Ammon's horn (tissue), 1 donor: ENCODE data around the gene GALNT9.

Source experiments
- DNase-seq: peaks from one replicate; pipeline ENCODE4 v3.0.0-alpha.2; 2016; ENCODE audit warnings: low spot score

Gene GALNT9

DNA sequence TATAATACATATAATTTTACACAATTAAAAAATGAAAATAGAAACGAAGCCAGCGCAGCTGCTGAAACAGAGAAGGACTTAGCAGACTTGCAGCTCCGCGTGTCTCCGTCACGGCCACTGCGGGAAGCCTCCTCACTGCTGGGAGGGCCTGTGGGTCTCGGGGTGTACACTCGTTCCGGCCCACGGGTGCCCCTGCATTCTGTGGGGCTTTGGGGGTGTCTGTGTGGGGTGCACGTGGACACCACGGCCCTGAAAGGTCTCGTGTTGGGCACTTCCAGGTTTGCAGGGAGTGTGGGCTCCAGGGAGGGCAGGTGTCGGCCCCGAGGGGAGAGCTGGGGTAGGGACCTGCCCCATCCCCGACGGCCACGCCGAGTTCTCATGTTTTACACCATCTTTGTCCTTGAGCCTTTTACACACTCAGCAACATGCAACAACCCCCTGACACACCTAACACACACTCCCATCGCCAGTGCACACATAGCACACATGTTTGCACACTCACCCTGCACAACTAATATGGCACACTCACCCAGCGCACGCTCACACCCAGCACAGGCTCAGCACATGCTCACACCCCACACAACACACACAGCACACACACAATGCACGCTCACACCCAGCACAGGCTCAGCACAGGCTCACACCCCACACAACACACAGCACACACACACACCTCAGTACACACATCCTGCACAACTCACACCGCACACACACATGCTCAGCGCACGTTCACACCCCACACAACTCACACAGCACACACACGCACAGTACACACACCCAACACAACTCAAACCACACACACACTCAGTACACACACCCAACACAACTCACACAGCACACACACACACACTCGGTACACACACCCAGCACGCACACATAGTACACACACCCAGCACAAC lies 148.5 kb downstream of the GALNT9 start:
- DNase-seq: no peak

DNA sequence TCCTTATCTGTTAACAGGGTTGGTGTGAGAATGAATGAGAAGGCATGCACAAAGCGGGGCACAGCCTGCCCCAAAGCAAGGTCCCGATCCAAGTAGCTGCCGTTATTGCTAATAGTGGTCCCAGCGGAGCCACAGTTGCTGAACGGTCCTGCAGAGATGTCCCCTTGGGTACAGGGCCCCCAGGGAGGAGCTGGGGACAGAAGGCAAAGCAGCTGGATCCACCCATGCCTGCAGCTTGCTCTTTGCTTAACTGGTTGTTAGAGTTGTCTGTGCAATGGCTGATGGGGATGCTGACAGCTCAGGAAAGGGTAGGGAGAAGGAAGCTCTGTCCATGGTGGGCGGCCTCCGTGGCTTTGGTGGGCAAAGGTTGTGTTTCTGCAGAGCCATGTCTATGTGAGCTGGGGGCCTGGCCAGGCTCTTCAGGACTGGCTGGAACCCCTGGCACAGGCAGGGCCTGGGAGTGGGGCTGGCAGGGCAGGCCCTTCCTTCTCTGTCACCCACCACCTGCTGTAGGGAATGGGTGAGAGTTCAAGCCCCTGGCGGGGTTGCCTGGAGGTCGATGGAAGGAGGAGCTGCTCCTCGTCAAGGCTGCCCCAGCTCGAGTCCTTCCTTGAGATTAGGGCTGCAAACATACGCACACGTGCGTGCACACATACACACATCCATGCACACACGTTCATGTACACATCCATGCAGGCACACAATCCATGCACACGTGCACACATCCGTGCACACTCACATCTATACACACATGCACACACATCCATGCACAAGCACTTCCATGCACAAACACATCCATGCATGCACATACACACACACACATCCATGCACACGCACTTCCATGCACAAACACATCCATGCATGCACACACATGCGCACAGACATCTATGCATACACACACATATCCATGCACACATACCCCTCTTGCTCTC lies 149.7 kb downstream of the GALNT9 start:
- DNase-seq: no peak

GRCh38 chr12:132178801-132179401 lies 150.5 kb downstream of the GALNT9 start:
- DNase-seq: no peak

DNA sequence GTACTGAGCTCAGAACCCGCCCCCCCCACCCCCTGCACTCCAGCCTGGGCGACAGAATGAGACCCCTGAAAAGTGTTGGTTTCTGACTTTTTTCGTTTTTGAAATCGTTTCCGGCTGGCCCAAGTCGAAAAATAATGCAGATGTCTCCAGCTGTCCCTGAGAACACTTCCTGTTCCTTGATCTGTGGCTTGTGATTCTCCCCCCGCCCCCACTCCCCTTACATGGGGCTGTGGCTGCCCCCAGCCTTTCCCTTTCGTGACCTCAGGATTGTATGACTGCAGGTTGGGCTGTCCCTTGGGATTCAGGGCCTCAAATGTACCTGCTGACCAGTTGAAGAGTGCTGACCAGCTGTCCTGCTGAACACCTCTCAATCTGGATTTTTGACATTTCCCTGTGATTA lies 151.1 kb downstream of the GALNT9 start:
- DNase-seq: no peak

DNA sequence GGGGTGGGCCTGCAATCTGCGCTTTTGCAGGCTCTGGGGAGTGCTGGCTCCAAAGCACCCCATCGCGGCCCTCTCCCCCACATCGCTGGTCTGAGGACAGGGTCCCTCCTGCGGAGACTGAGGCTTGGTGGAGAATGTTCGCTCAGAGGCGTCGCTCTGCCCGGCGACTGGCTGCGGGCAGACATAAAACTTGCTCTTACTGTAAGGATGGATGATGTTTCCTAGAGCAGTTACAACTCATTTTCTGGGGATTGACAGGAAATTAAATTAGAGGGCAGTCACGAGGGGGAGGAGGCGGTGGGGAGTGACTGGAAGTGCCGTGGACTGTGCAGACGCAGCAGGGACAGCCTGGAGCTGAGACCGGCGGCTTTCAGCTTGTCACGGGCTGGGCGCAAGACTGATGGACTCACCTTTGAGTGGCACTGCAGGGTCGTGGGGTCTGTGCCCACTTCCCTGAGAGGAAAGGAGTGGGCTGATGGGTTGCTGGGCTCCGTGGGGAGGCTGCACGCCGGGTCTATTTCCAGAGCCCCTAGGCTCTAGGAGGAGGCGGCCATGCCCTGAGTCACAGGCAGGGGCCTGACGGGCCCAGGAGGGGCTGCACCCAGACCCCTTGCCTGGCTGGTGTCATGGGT lies 152.4 kb downstream of the GALNT9 start:
- no peak for DNase-seq

GRCh38 chr12:132176385-132176919 lies 152.9 kb downstream of the GALNT9 start:
- DNase-seq: no peak

DNA sequence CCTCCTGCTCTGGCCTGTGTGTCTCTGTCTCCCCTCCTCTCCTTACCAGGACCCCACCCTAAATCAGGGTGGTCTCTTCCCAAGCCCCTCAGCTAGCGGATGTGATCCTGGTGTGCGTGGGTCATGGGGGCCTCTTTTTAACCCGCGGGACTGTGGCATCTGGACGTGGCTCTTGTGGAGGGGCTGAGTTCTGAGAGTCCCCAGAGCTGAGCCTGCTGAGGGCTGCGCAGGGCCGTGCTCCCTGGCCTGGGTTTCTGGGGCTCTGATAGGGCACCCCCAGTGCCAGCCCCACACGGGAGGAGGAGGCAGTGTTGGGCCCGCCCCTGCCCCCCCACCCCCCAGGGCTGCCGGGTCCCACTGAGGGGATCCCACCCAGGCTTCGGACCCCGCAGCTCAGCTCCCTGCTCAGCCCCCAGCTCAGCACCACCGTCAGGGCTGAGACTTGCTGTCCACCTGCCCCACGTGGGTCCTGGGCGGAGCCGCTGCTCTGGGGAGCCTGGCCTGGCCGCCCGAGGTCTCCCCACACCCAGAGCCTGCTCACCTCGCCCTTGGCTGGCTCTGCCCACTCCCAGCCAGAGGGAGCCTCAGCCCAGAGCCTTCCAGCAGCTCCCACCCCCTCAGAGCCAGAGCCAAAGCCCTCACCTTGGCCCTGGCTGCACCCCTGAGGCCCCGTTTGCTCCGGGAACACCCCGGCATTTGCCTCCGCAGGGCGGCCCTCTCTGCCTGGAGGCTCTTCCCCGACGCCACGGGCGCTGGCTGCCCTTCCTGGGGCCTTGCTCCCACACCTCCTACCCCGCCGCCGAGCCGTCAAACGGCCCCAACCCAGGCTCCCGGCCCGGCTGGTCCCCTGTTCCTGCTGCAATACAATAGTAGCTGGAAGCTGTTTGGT lies 153.6 kb downstream of the GALNT9 start:
- no peak for DNase-seq

- DNase-seq: no peak
Observed at GRCh38 chr12:132174839-132175490, 154.4 kb downstream of the GALNT9 start.

- no peak for DNase-seq
Observed at GRCh38 chr12:132174015-132174838, 155.2 kb downstream of the GALNT9 start.

- no peak for DNase-seq
Observed at GRCh38 chr12:132173135-132174014, 156.0 kb downstream of the GALNT9 start.

- no peak for DNase-seq
Observed at GRCh38 chr12:132172619-132173018, 156.8 kb downstream of the GALNT9 start.

GRCh38 chr12:132171968-132172521 lies 157.3 kb downstream of the GALNT9 start:
- DNase-seq: no peak

GRCh38 chr12:132171293-132171967 lies 158.0 kb downstream of the GALNT9 start:
- no peak for DNase-seq

GRCh38 chr12:132170637-132171292 lies 158.6 kb downstream of the GALNT9 start:
- no peak for DNase-seq

DNA sequence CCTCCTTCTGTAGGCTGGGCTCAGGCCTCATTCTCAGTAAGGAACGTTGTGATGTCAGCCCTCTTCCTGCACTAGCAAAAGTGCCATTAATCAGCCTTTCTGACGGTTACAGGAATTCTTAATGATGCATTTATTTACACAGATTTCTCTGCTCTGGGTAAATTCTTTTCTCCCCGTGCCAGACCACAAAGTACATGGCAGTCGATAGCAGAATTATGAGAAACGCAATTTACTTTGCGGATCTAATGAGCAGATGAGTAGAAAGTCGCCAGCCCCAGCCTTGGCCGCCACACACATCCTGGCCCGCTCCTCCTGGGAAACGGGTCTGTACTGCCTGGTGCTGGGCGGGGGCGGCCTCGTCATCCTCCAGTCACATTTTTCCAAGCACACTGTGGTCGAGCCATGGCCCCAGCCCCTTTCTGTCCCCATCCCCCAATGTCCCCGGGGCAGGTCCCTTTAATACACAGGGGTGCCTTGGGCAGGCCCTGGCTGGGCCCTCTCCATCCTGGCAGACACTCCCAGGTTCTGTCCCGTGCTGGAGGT lies 159.2 kb downstream of the GALNT9 start:
- no peak for DNase-seq

GRCh38 chr12:132169376-132169775 lies 160.0 kb downstream of the GALNT9 start:
- DNase-seq: no peak
